Cardiac fibroblast (primary cell): ENCODE results near the gene CENPX.
"Not testable (repeated sequence)": the region's sequence is repeated elsewhere in the genome, so short reads cannot be mapped to it uniquely, and the experiment has no call there.

Experiments used
- DNase-seq, 2 donors: peaks; one replicate each; pipeline versions ENCODE4 v3.0.0 to v3.0.0-alpha.2; 2010; ENCODE audit warnings: low read depth in 2 of 2
- H3K4me3 ChIP-seq, 2 donors: replicated peaks in 1 of 2; 1 replicate in 1 of 2; 2 replicates in 1 of 2; pipeline ENCODE4 v1.5.1; 2011; ENCODE audit warnings: low read depth in 2 of 2, low read length in 2 of 2, mild to moderate bottlenecking in 2 of 2, moderate library complexity in 1 of 2
- CTCF ChIP-seq: IDR thresholded peaks from one replicate; pipeline ENCODE4 v1.5.1; 2011; ENCODE audit warnings: low read depth, mild to moderate bottlenecking, low read length, inconsistent platforms

The CENPX gene

DNA sequence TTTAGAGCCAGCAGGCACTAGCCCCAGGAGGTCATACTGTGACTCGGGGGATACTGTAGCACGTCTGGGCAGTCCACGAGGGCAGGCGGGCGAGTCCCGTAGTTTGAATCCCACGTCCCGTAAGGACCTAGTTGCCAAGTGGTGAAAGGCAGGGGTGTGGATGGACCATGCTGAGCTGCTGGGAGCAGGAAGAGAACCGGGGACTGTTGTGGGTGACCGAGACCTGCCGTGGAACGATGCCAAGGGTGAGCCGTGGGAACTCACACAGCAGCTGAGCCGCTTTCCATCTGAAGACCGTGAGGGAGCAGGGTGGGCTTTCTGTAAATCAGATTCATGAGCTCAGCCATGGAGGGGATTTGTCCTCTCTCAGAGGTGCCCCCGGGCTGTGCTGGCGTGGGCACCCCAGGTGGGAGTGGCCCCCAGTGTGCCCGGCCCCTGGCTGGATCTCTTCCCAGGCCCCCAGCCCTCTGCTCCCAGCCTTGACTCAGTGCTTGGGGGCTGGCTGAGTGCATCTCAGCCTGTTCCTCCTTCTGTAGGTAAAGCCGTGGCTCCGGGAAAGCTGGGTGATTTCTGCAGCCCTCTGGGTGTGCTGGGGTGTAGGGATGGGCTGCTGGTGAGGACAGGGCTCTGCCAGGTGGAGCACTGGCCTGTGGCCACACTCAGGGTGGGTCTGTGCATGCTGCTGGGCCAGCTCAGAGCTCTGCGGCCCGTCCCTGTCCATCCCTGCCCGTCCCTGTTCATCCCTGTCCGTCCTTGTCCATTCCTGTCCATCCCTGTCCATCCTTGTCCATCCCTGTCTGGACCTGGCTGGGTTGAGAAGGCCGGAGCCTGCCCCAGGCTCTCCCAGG is 31.6 kb downstream of the CENPX start:
- H3K4me3 ChIP-seq = no peak overlapping the region
- no peak for DNase-seq
- TF ChIP-seq CTCF = no peak

DNA sequence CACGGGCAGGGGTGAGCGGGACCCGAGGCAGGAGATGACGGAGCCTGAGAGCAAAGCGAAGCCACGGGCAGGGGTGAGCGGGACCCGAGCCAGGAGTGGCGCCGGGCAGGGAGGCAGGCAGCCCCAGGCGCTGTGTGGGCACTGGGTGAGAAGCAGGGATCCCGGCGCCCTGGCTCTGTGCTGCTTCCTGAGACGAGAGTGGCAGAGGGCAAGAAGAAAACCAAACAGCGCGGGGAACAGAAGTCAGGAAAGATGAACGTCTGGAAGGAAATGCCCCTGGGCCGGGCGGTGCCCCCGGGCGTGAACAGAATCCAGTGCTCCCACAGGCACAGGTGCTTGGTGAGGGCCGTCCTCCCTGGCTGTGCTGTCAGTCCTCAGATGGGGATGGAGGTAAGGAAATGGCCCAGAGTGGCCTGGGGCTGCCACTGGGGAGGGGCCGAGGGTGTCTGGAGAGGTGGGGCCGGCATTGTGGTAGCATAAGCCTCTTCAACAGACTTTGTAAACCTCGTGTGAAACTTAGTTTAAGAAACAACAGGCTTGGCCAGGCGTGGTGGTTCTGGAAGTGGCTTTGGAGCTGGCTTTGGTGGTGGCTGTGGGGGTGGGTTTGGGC is 35.4 kb downstream of the CENPX start:
- DNase-seq = no peak
- no peak for TF ChIP-seq CTCF
- H3K4me3 ChIP-seq = no peak overlapping the region

DNA sequence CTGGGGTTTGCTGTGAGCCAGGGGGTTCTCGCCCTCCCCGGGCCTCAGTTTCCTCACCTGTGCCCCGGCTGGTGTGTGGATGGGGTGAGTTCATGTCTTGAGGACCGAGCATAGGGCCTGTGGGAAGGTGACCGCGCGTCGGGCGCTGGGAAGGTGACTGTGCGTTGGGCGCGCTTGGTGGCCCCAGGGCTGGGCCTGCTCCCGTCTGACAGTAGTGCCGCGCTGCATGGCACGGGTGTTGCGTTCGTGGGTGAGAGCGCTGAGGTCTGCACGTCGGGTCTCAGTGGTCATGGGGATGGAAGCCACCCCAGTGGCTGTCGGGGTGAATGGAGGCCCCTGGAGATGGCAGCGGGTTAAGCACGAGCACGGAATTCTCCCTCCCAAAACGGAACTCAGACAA is 36.1 kb downstream of the CENPX start:
- DNase-seq = no peak
- no peak for TF ChIP-seq CTCF
- H3K4me3 ChIP-seq = no peak overlapping the region

GRCh38 chr17:81984773-81985410 is 37.8 kb downstream of the CENPX start:
- no peak for TF ChIP-seq CTCF
- H3K4me3 ChIP-seq = no peak overlapping the region
- no peak for DNase-seq

DNA sequence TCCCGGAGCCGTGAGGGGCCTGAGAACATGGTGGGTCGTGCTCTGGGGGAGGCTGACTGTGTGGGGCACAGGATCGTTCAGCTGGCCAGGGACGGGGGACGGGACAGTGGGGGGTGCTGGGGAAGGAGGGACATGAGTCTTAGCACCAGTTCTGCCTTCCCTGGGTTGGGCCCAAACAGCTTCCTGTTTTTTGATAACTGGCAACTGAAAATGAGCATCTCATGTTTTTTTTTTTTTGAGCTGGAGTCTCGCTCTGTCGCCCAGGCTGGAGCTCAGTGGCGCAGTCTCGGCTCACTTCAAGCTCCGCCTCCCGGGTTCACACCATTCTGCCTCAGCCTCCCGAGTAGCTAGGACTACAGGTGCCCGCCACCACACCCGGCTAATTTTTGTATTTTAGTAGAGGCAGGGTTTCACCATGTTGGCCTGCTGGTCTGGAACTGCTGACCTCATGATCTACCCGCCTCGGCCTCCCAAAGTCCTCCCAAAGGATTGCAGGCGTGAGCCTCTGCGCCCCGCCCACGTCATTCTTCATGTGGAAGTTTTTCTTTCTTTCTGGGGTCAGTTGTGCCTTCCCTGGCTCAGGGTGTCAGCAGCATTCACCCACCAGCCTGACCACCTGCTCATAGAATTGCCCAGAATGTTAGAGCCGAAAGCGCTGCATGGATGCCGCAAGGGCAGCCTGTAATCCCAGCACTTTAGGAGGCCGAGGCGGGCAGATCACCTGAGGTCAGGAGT is 38.9 kb downstream of the CENPX start:
- no peak for DNase-seq
- H3K4me3 ChIP-seq = no peak overlapping the region
- no peak for TF ChIP-seq CTCF

GRCh38 chr17:81983011-81983638 is 39.6 kb downstream of the CENPX start:
- no peak for TF ChIP-seq CTCF
- no peak for DNase-seq
- H3K4me3 ChIP-seq = no peak overlapping the region

GRCh38 chr17:81981511-81981910 is 41.2 kb downstream of the CENPX start:
- H3K4me3 ChIP-seq, DNase-seq: not testable (repeated sequence)
